Mesendoderm (in vitro differentiated cells): ENCODE measurements around the gene TRIM10.
A peak's percentile ranks its signal among the peaks of the same experiment; 100 is the strongest.

Source experiments
- DNase-seq: peaks from one replicate; pipeline ENCODE4 v3.0.0; 2013
- H2AK5ac ChIP-seq: 2 replicates; pipeline ENCODE4 v1.6.1; 2013; ENCODE audit warnings: low read length, inconsistent platforms
- H2BK120ac ChIP-seq: 2 replicates; pipeline ENCODE4 v1.6.1; 2013; ENCODE audit warnings: low read depth, mild to moderate bottlenecking, low read length, moderate library complexity, mixed read lengths
- H2BK15ac ChIP-seq: replicated peaks from 2 replicates; pipeline ENCODE4 v1.6.1; 2013; ENCODE audit warnings: low read depth, mild to moderate bottlenecking, moderate library complexity
- H2BK5ac ChIP-seq: 2 replicates; pipeline ENCODE4 v1.6.1; 2013; ENCODE audit warnings: low read length, inconsistent platforms
- H3K18ac ChIP-seq: 2 replicates; pipeline ENCODE4 v1.6.1; 2013; ENCODE audit warnings: mild to moderate bottlenecking, low read length, mixed read lengths
- H3K23ac ChIP-seq: one replicate; pipeline ENCODE4 v1.6.1; 2013; ENCODE audit warnings: low read length
- H3K27ac ChIP-seq: 2 replicates; pipeline ENCODE4 v1.5.1; 2013; ENCODE audit warnings: low read depth, mild to moderate bottlenecking, inconsistent platforms, low read length, moderate library complexity
- H3K27me3 ChIP-seq: 2 replicates; pipeline ENCODE4 v1.6.1; 2013; ENCODE audit warnings: low read length, control low read depth, mild to moderate bottlenecking, inconsistent platforms; ENCODE audit not compliant: insufficient read depth, poor library complexity
- H3K36me3 ChIP-seq: 2 replicates; pipeline ENCODE4 v1.6.1; 2013; ENCODE audit warnings: low read length, inconsistent platforms; ENCODE audit not compliant: control insufficient read depth, insufficient read depth
- H3K4ac ChIP-seq: one replicate; pipeline ENCODE4 v1.6.1; 2013; ENCODE audit warnings: low read depth, mild to moderate bottlenecking, low read length, moderate library complexity
- H3K4me1 ChIP-seq: 2 replicates; pipeline ENCODE4 v1.6.1; 2013; ENCODE audit warnings: low read depth, low read length, inconsistent platforms; ENCODE audit not compliant: control insufficient read depth
- H3K4me2 ChIP-seq: 2 replicates; pipeline ENCODE4 v1.6.1; 2013; ENCODE audit warnings: low read length
- H3K4me3 ChIP-seq: 2 replicates; pipeline ENCODE4 v1.5.1; 2013; ENCODE audit warnings: mild to moderate bottlenecking, low read length
- H3K56ac ChIP-seq: one replicate; pipeline ENCODE4 v1.6.1; 2013; ENCODE audit warnings: low read length
- H3K79me1 ChIP-seq: 2 replicates; pipeline ENCODE4 v1.6.1; 2013; ENCODE audit warnings: low read length, inconsistent platforms
- H3K79me2 ChIP-seq: 2 replicates; pipeline ENCODE4 v1.6.1; 2013; ENCODE audit warnings: mild to moderate bottlenecking, low read length; ENCODE audit not compliant: control insufficient read depth, insufficient read depth
- H3K9ac ChIP-seq: 2 replicates; pipeline ENCODE4 v1.6.1; 2013; ENCODE audit warnings: low read length, inconsistent platforms
- H4K5ac ChIP-seq: one replicate; pipeline ENCODE4 v1.6.1; 2013; ENCODE audit warnings: low read length
- H4K8ac ChIP-seq: one replicate; pipeline ENCODE4 v1.6.1; 2013; ENCODE audit warnings: low read depth, mild to moderate bottlenecking, control low read depth, low read length, moderate library complexity
- WGBS: extraction: QIAGEN DNeasy Blood & Tissue Kit; methylation state at CpG from one replicate; pipeline ENCODE4 v1.1.7; 2013; ENCODE audit warnings: low lambda C conversion rate, missing lambda C conversion rate; ENCODE audit not compliant: insufficient coverage; ENCODE audit errors: extremely low coverage; 5-methylcytosine and 5-hydroxymethylcytosine counted together

TRIM10 gene

GRCh38 chr6:30180145-30180544 lies 19.1 kb upstream of the TRIM10 start:
- no peaks in the 10 kb centered on the region for H3K79me1 ChIP-seq
- H4K8ac ChIP-seq: no peak overlapping the region
- no peak overlapping the region for H3K18ac ChIP-seq
- no peak for DNase-seq
- no peak overlapping the region for H2BK15ac ChIP-seq
- H3K23ac ChIP-seq: no peak overlapping the region
- H3K56ac ChIP-seq: no peak overlapping the region
- H3K79me2 ChIP-seq: no peaks in the 10 kb centered on the region
- no peaks in the 10 kb centered on the region for H3K27me3 ChIP-seq
- no peak overlapping the region for H2BK120ac ChIP-seq
- H4K5ac ChIP-seq: no peak overlapping the region
- H2BK5ac ChIP-seq: no peak overlapping the region
- no peak overlapping the region for H3K4me3 ChIP-seq
- WGBS: no CpG with 5 or more reads among the region's 1 CpG
- H3K36me3 ChIP-seq: no peaks in the 10 kb centered on the region
- H3K4ac ChIP-seq: no peak overlapping the region
- H3K27ac ChIP-seq: no peak overlapping the region
- H3K4me1 ChIP-seq: no peaks in the 10 kb centered on the region
- no peak overlapping the region for H2AK5ac ChIP-seq
- H3K4me2 ChIP-seq: no peak overlapping the region
- H3K9ac ChIP-seq: no peak overlapping the region

GRCh38 chr6:30178837-30179236 lies 17.8 kb upstream of the TRIM10 start:
- H3K4me3 ChIP-seq: no peak overlapping the region
- H3K18ac ChIP-seq: no peak overlapping the region
- H3K4me1 ChIP-seq: no peaks in the 10 kb centered on the region
- H2BK15ac ChIP-seq: no peak overlapping the region
- no CpG with 5 or more reads among the region's 1 CpG for WGBS
- H3K4me2 ChIP-seq: no peak overlapping the region
- DNase-seq: no peak
- H2AK5ac ChIP-seq: no peak overlapping the region
- no peaks in the 10 kb centered on the region for H3K36me3 ChIP-seq
- H3K79me1 ChIP-seq: no peaks in the 10 kb centered on the region
- no peak overlapping the region for H3K9ac ChIP-seq
- no peak overlapping the region for H2BK120ac ChIP-seq
- no peak overlapping the region for H3K27ac ChIP-seq
- no peaks in the 10 kb centered on the region for H3K79me2 ChIP-seq
- H3K27me3 ChIP-seq: peaks cover 2% of the 10 kb centered on the region
- H3K56ac ChIP-seq: no peak overlapping the region
- no peak overlapping the region for H2BK5ac ChIP-seq
- H3K23ac ChIP-seq: no peak overlapping the region
- no peak overlapping the region for H4K8ac ChIP-seq
- no peak overlapping the region for H4K5ac ChIP-seq
- H3K4ac ChIP-seq: no peak overlapping the region

- no peak overlapping the region for H3K4me2 ChIP-seq
- H3K4ac ChIP-seq: no peak overlapping the region
- H4K8ac ChIP-seq: no peak overlapping the region
- H3K27me3 ChIP-seq: peaks cover 13% of the 10 kb centered on the region
- H3K56ac ChIP-seq: no peak overlapping the region
- H2BK120ac ChIP-seq: no peak overlapping the region
- no peak overlapping the region for H2BK15ac ChIP-seq
- H3K27ac ChIP-seq: no peak overlapping the region
- no peak overlapping the region for H4K5ac ChIP-seq
- H3K4me1 ChIP-seq: no peaks in the 10 kb centered on the region
- H3K36me3 ChIP-seq: no peaks in the 10 kb centered on the region
- no peak overlapping the region for H3K18ac ChIP-seq
- no peak for DNase-seq
- H3K79me1 ChIP-seq: no peaks in the 10 kb centered on the region
- no peaks in the 10 kb centered on the region for H3K79me2 ChIP-seq
- no peak overlapping the region for H3K23ac ChIP-seq
- H2AK5ac ChIP-seq: no peak overlapping the region
- WGBS: no CpG with 5 or more reads among the region's 2 CpGs
- H2BK5ac ChIP-seq: no peak overlapping the region
- H3K9ac ChIP-seq: no peak overlapping the region
- no peak overlapping the region for H3K4me3 ChIP-seq
Observed at GRCh38 chr6:30175765-30176164, 14.8 kb upstream of the TRIM10 start.

- no peak overlapping the region for H2AK5ac ChIP-seq
- H3K27me3 ChIP-seq: peaks cover 13% of the 10 kb centered on the region
Observed at GRCh38 chr6:30172681-30173080, 11.7 kb upstream of the TRIM10 start.

GRCh38 chr6:30171677-30172471 lies 10.9 kb upstream of the TRIM10 start:
- Histone ChIP-seq H2BK5ac (no peak overlapping the region), H2BK15ac (no peak overlapping the region), H3K79me2 (no peaks in the 10 kb centered on the region), H3K36me3 (no peaks in the 10 kb centered on the region), H3K4ac (no peak overlapping the region), H3K4me1 (no peaks in the 10 kb centered on the region), H4K5ac (no peak overlapping the region), H3K18ac (no peak overlapping the region), H3K4me3 (peak overlapping the region; percentile 5), H3K23ac (no peak overlapping the region), H2AK5ac (no peak overlapping the region), H3K4me2 (peak overlapping the region; percentile 64), H3K27ac (no peak overlapping the region), H4K8ac (no peak overlapping the region), H3K9ac (peak overlapping the region; percentile 31), H2BK120ac (no peak overlapping the region), H3K56ac (peak overlapping the region; percentile 69), H3K27me3 (peaks cover 13% of the 10 kb centered on the region), H3K79me1 (no peaks in the 10 kb centered on the region)
- WGBS: no CpG with 5 or more reads among the region's 62 CpGs
- DNase-seq: peak; percentile 86

More at GRCh38 chr6:30172681-30173080, 11.7 kb upstream of the TRIM10 start:
- H3K23ac ChIP-seq: no peak overlapping the region
- no peak overlapping the region for H3K4me2 ChIP-seq
- H3K27ac ChIP-seq: no peak overlapping the region
- H3K79me2 ChIP-seq: no peaks in the 10 kb centered on the region
- no peak overlapping the region for H4K8ac ChIP-seq
- no peaks in the 10 kb centered on the region for H3K4me1 ChIP-seq
- H3K9ac ChIP-seq: no peak overlapping the region
- H3K36me3 ChIP-seq: no peaks in the 10 kb centered on the region
- H4K5ac ChIP-seq: no peak overlapping the region
- no peak overlapping the region for H3K4me3 ChIP-seq
- H2BK5ac ChIP-seq: no peak overlapping the region
- H3K56ac ChIP-seq: no peak overlapping the region
- H2BK120ac ChIP-seq: no peak overlapping the region
- H2BK15ac ChIP-seq: no peak overlapping the region
- H3K79me1 ChIP-seq: no peaks in the 10 kb centered on the region
- no CpG with 5 or more reads among the region's 4 CpGs for WGBS
- H3K18ac ChIP-seq: no peak overlapping the region
- no peak overlapping the region for H3K4ac ChIP-seq
- DNase-seq: no peak
